GM20000 (cell line): ENCODE results near the gene ACCSL.

Experiments used
- DNase-seq: peaks from one replicate; pipeline ENCODE4 v3.0.0; 2012; ENCODE audit warnings: low spot score
- CTCF ChIP-seq: IDR thresholded peaks from 2 replicates; pipeline ENCODE4 v1.5.1; 2012; ENCODE audit warnings: mild to moderate bottlenecking, control low read depth; ENCODE audit errors: extremely low read depth, missing control alignments

The ACCSL gene

GRCh38 chr11:44011797-44012196 lies 36.0 kb upstream of the ACCSL start:
- TF ChIP-seq CTCF: no peak
- DNase-seq: no peak

GRCh38 chr11:44014968-44015623 lies 32.7 kb upstream of the ACCSL start:
- DNase-seq: no peak
- TF ChIP-seq CTCF: no peak

- no peak for TF ChIP-seq CTCF
- no peak for DNase-seq
Observed at GRCh38 chr11:44015624-44016007, 32.2 kb upstream of the ACCSL start.

GRCh38 chr11:44016131-44016530 lies 31.6 kb upstream of the ACCSL start:
- no peak for TF ChIP-seq CTCF
- DNase-seq: no peak

GRCh38 chr11:44016546-44017442 lies 31.0 kb upstream of the ACCSL start:
- DNase-seq: no peak
- TF ChIP-seq CTCF: no peak

- DNase-seq: no peak
- TF ChIP-seq CTCF: no peak
Observed at GRCh38 chr11:44017443-44018126, 30.2 kb upstream of the ACCSL start.

GRCh38 chr11:44018127-44018521 lies 29.7 kb upstream of the ACCSL start:
- no peak for TF ChIP-seq CTCF
- no peak for DNase-seq
